Skeletal muscle satellite cell (primary cell): ENCODE measurements around the gene PHACTR2.
A peak's percentile ranks its signal among the peaks of the same experiment; 100 is the strongest.
"Not testable (repeated sequence)": the region's sequence is repeated elsewhere in the genome, so short reads cannot be mapped to it uniquely, and the experiment has no call there.

Source experiments
- H3K27me3 ChIP-seq: 2 replicates; pipeline ENCODE4 v1.7.0; 2013; ENCODE audit warnings: low read length; ENCODE audit not compliant: control insufficient read depth, insufficient read depth
- H3K36me3 ChIP-seq: 2 replicates; pipeline ENCODE4 v1.7.0; 2013; ENCODE audit warnings: mild to moderate bottlenecking, control low read depth, low read length; ENCODE audit not compliant: insufficient read depth
- H3K4me1 ChIP-seq: 2 replicates; pipeline ENCODE4 v1.7.0; 2013; ENCODE audit warnings: low read length; ENCODE audit not compliant: control insufficient read depth, insufficient read depth
- H3K4me2 ChIP-seq: 2 replicates; pipeline ENCODE4 v1.7.0; 2013; ENCODE audit warnings: mild to moderate bottlenecking, low read length
- H3K4me3 ChIP-seq: 2 replicates; pipeline ENCODE4 v1.7.0; 2013; ENCODE audit warnings: low read length
- H3K9ac ChIP-seq: 2 replicates; pipeline ENCODE4 v1.7.0; 2013; ENCODE audit warnings: mild to moderate bottlenecking, low read depth, low read length, moderate library complexity
- H3K9me3 ChIP-seq: replicated peaks from 2 replicates; pipeline ENCODE4 v1.7.0; 2013; ENCODE audit warnings: mild to moderate bottlenecking, control low read depth, low read length

Gene PHACTR2

DNA sequence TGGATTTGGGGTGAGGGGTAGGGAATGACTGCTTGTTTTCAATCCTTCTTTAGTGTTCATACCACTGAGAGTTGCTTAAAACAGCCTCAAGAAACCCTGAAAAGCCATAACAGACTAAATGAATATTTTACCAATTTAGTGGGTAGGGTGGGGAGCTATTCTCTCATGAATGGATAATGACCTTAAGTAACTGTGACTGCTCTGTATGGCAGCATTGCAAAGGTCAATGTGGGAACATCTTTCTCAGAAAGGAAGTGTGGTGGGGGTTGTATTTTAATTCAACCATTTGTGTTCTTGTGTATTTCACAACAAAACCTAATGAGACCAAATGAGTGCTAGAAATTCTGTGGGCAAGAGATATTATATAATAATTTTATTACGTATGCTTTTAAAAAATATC, 55.7 kb downstream of the PHACTR2 start:
- Histone ChIP-seq H3K4me3 (no peak overlapping the region), H3K9ac (no peak overlapping the region), H3K4me2 (no peak overlapping the region), H3K4me1 (no peaks in the 10 kb centered on the region), H3K36me3 (no peaks in the 10 kb centered on the region), H3K27me3 (no peaks in the 10 kb centered on the region), H3K9me3 (no peaks in the 10 kb centered on the region)

DNA sequence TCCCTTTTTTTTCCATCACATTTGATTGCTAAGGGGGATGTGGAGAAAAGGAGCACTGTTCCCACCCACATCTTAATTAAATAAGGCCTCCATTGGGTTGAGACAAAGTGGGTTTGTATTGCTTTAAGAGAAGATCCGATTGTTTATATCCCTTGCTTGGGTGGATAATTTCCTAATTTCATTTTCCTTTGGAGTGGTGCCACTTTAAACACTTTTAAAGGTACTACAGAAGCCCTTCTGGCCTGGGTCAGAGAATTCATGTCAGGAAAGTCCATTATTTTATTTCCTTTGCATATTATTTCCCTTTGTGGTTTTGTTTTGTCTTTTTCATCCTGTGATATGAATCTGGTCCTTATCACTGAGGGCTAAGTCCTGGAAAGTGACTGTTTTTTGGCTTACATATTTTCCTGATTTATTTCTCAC, 56.9 kb downstream of the PHACTR2 start:
- H3K9ac ChIP-seq = no peak overlapping the region
- H3K4me2 ChIP-seq = no peak overlapping the region
- H3K4me1 ChIP-seq = no peaks in the 10 kb centered on the region
- H3K27me3 ChIP-seq = no peaks in the 10 kb centered on the region
- no peak overlapping the region for H3K4me3 ChIP-seq
- no peaks in the 10 kb centered on the region for H3K9me3 ChIP-seq
- H3K36me3 ChIP-seq = no peaks in the 10 kb centered on the region

GRCh38 chr6:143738072-143738690, 60.4 kb downstream of the PHACTR2 start:
- H3K4me1 ChIP-seq = peaks cover 12% of the 10 kb centered on the region

GRCh38 chr6:143739341-143739851, 61.6 kb downstream of the PHACTR2 start:
- Histone ChIP-seq H3K27me3 (no peaks in the 10 kb centered on the region), H3K4me3 (no peak overlapping the region), H3K9me3 (no peaks in the 10 kb centered on the region), H3K4me1 (peaks cover 24% of the 10 kb centered on the region), H3K4me2 (no peak overlapping the region), H3K9ac (no peak overlapping the region), H3K36me3 (no peaks in the 10 kb centered on the region)

More at GRCh38 chr6:143738072-143738690, 60.4 kb downstream of the PHACTR2 start:
- not testable (repeated sequence) for H3K4me3 ChIP-seq, H3K36me3 ChIP-seq, H3K27me3 ChIP-seq, H3K9ac ChIP-seq, H3K4me2 ChIP-seq, H3K9me3 ChIP-seq

DNA sequence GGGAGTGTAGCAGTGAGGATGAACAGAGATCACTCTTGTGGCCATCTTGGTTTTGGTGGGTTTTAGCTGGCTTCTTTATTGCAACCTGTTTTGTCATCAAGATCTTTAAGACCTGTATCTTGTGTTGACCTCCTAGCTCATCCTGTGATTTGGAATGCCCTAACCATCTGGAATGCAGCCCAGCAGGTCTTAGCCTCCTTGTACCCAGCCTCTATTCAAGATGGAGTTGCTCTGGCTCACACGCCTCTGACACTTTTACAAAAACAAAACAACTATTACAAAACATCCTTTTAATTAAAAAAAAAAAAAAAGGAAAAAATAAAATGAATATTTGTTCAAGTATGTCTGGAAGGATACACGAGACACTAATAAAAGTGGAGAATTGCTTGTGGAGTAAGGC, 62.4 kb downstream of the PHACTR2 start:
- no peaks in the 10 kb centered on the region for H3K27me3 ChIP-seq
- no peaks in the 10 kb centered on the region for H3K9me3 ChIP-seq
- H3K9ac ChIP-seq = no peak overlapping the region
- no peak overlapping the region for H3K4me2 ChIP-seq
- peaks cover 32% of the 10 kb centered on the region for H3K4me1 ChIP-seq
- no peaks in the 10 kb centered on the region for H3K36me3 ChIP-seq
- H3K4me3 ChIP-seq = no peak overlapping the region

- Histone ChIP-seq H3K36me3 (no peaks in the 10 kb centered on the region), H3K9ac (no peak overlapping the region), H3K9me3 (no peaks in the 10 kb centered on the region), H3K4me2 (no peak overlapping the region), H3K27me3 (no peaks in the 10 kb centered on the region), H3K4me1 (peaks cover 45% of the 10 kb centered on the region), H3K4me3 (no peak overlapping the region)
These were observed 63.7 kb downstream of the PHACTR2 start for GRCh38 chr6:143741480-143741879.

DNA sequence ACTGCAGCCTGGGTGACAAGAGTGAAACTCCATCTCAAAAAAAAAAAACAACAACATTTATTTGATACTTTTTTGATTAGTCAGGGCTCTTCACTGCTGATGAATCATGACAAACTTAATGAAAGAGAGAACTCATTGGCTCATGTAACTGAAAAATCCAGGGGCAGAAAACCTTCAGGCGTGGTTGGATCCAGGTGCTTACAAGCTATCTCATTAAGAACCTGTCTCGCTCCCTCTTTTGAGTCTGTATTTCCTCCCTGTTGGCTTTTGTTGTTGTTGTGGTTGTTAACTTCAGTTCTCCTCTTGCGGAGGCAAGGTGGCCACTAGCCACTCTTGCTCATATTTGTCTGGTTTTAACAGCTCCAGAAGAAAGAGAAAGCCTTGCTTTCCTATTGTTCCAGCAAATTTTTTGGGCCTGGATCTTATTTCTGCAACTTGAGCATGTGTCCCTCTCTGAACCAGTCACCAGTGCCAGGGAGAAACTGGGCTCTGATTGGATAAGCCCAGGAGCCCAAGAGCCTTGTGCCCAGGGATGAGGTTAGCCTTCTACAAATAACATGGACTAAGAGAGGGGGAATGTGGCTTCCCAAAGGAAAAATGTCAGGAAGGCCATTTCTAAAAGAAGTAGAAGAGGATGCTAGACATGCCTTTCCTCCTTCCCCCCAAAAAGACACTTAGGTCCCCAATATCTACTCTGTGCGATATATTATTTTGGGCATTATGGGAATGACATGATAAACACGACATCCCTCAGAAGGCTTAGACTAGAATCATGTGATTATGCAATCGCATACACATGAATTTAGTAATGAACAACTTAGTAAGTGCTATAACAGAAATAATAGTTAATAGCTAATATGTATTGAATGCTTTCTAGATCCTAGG, 64.5 kb downstream of the PHACTR2 start:
- Histone ChIP-seq H3K9me3 (no peaks in the 10 kb centered on the region), H3K9ac (no peak overlapping the region), H3K36me3 (no peaks in the 10 kb centered on the region), H3K4me3 (no peak overlapping the region), H3K4me2 (no peak overlapping the region), H3K27me3 (no peaks in the 10 kb centered on the region), H3K4me1 (peaks cover 45% of the 10 kb centered on the region)

GRCh38 chr6:143742955-143743255, 65.1 kb downstream of the PHACTR2 start:
- Histone ChIP-seq H3K4me3 (peak overlapping the region; percentile 18), H3K4me1 (peaks cover 45% of the 10 kb centered on the region), H3K9me3 (no peaks in the 10 kb centered on the region), H3K36me3 (no peaks in the 10 kb centered on the region), H3K27me3 (no peaks in the 10 kb centered on the region), H3K4me2 (peak overlapping the region; percentile 7), H3K9ac (no peak overlapping the region)

- Histone ChIP-seq H3K27me3 (no peaks in the 10 kb centered on the region), H3K9me3 (no peaks in the 10 kb centered on the region), H3K4me3 (peak overlapping the region; percentile 18), H3K9ac (no peak overlapping the region), H3K4me1 (peaks cover 45% of the 10 kb centered on the region), H3K36me3 (no peaks in the 10 kb centered on the region), H3K4me2 (peak overlapping the region; percentile 7)
These were observed 65.8 kb downstream of the PHACTR2 start for GRCh38 chr6:143743301-143744166.

DNA sequence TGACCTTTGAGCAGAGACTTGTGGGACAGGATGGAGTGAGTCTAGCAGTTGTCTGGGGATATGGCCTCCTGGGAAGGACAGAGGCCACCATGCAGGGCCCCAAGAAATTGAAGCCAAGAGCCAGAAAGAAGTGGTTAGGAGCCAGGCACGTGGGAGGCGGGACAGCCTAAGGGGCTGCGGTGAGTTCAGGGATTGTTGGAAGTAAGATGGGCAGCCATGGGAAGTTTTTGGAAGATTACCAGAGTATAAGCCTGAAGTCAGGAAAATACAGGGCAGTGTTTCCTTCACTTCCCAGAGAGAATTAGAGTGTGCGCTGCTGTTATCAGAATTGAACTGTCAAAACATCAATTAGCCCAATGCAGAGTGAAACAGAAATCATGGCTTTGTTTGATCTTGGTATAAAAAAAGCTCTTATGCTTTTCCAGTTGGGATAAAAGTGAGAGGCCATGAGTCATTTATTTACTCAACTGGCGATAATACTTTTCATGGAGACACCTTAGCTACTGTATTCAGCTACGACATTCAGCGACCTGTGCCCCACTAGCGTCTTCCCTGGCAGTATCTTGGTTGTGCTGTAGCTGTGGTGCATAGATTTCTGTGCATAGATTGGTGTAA, 66.9 kb downstream of the PHACTR2 start:
- Histone ChIP-seq H3K4me3 (peak overlapping the region; percentile 53), H3K4me2 (peak overlapping the region; percentile 79), H3K9me3 (no peaks in the 10 kb centered on the region)

More for the DNA sequence above, 66.9 kb downstream of the PHACTR2 start:
- no peak overlapping the region for H3K9ac ChIP-seq
- H3K36me3 ChIP-seq = peaks cover 2% of the 10 kb centered on the region
- H3K27me3 ChIP-seq = no peaks in the 10 kb centered on the region
- H3K4me1 ChIP-seq = peaks cover 45% of the 10 kb centered on the region
